GM19395 (cell line): ENCODE data around the gene SSR3.

Source experiments
- ATAC-seq: cut with Tn5 transposase; IDR thresholded peaks from one replicate; pipeline ENCODE4 v1.9.1; 2021; ENCODE audit warnings: mild to moderate bottlenecking, moderate library complexity; ENCODE audit not compliant: unreplicated experiment

Gene SSR3

GRCh38 chr3:156495816-156496215 lies 59.1 kb downstream of the SSR3 start:
- ATAC-seq, result no peak

- ATAC-seq, result no peak
These were observed 61.0 kb downstream of the SSR3 start for GRCh38 chr3:156493887-156494286.

GRCh38 chr3:156492801-156493261 lies 62.1 kb downstream of the SSR3 start:
- ATAC-seq, result no peak

- ATAC-seq, result no peak
These were observed 63.7 kb downstream of the SSR3 start for GRCh38 chr3:156491192-156491591.
